WTC11 (cell line): ENCODE measurements around the gene FREM2.

Experiments used
- ATF3 ChIP-seq: sonication (generic); formaldehyde crosslinking; conservative IDR thresholded peaks from 2 replicates; pipeline ENCODE4 v1.8.1; 2022; ENCODE audit warnings: mild to moderate bottlenecking, missing genetic modification reagents
- CTCF ChIP-seq: fragments of 200-600 bp; IDR thresholded peaks from 2 replicates; pipeline ENCODE4 v1.8.0; 2022; ENCODE audit warnings: antibody characterized with exemption
- ETV6 ChIP-seq: sonication (generic); formaldehyde crosslinking; IDR thresholded peaks from 2 replicates; pipeline ENCODE4 v1.8.1; 2022; ENCODE audit warnings: mild to moderate bottlenecking, missing genetic modification reagents
- GABPB1 ChIP-seq: sonication (generic); formaldehyde crosslinking; IDR thresholded peaks from 2 replicates; pipeline ENCODE4 v1.8.1; 2023; ENCODE audit warnings: mild to moderate bottlenecking, missing genetic modification reagents
- SMAD3 ChIP-seq: sonication (generic); formaldehyde crosslinking; IDR thresholded peaks from 2 replicates; pipeline ENCODE4 v1.8.0; 2022; ENCODE audit warnings: missing genetic modification reagents, mild to moderate bottlenecking, borderline replicate concordance
- SMAD4 ChIP-seq: sonication (generic); formaldehyde crosslinking; IDR thresholded peaks from 2 replicates; pipeline ENCODE4 v1.8.0; 2022; ENCODE audit warnings: mild to moderate bottlenecking, missing genetic modification reagents
- TF ChIP-seq, protein P1 (sequence below): sonication (generic); formaldehyde crosslinking; IDR thresholded peaks from 2 replicates; pipeline ENCODE4 v1.8.0; 2022; ENCODE audit warnings: mild to moderate bottlenecking, missing genetic modification reagents
- TF ChIP-seq, protein P2 (sequence below): sonication (generic); formaldehyde crosslinking; IDR thresholded peaks from 2 replicates; pipeline ENCODE4 v1.8.1; 2023; ENCODE audit warnings: mild to moderate bottlenecking, missing genetic modification reagents, moderate library complexity
- TF ChIP-seq, protein P3 (sequence below): sonication (generic); formaldehyde crosslinking; IDR thresholded peaks from 2 replicates; pipeline ENCODE4 v1.8.1; 2022; ENCODE audit warnings: low read depth, mild to moderate bottlenecking, moderate library complexity, missing genetic modification reagents, borderline replicate concordance
- TF ChIP-seq, protein P4 (sequence below): sonication (generic); formaldehyde crosslinking; IDR thresholded peaks from 2 replicates; pipeline ENCODE4 v1.8.1; 2023; ENCODE audit warnings: mild to moderate bottlenecking, missing genetic modification reagents, moderate library complexity

DNA sequence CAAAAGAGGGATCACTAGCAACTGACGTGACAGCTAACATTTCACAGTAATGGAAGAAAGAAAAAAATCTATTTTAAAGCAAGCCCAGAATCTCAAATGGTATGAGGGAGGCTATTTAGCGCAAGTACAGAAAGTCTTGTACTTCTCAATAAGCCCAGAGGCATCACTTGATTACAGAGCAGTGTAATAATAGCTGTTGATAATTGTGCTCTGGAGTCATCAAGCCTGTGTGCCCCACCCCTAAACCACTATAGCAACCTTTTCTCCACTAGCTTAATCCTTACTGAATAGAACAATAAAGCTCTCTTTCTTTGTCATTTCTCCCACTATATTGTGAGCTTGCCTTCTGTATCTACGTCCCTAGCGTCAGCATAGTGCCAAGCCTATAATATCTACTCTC is 56.6 kb downstream of the FREM2 start:
- TF ChIP-seq GABPB1 (CRISPR knock-in tag) (no peak), CTCF (no peak), ETV6 (CRISPR knock-in tag) (no peak), SMAD3 (no peak), ATF3 (CRISPR knock-in tag) (no peak), SMAD4 (CRISPR knock-in tag) (no peak)
- TF ChIP-seq, protein P1, sequence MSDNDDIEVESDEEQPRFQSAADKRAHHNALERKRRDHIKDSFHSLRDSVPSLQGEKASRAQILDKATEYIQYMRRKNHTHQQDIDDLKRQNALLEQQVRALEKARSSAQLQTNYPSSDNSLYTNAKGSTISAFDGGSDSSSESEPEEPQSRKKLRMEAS (CRISPR knock-in tag), result no peak
- TF ChIP-seq, protein P2, sequence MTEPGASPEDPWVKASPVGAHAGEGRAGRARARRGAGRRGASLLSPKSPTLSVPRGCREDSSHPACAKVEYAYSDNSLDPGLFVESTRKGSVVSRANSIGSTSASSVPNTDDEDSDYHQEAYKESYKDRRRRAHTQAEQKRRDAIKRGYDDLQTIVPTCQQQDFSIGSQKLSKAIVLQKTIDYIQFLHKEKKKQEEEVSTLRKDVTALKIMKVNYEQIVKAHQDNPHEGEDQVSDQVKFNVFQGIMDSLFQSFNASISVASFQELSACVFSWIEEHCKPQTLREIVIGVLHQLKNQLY, result no peak
- TF ChIP-seq, protein P3, sequence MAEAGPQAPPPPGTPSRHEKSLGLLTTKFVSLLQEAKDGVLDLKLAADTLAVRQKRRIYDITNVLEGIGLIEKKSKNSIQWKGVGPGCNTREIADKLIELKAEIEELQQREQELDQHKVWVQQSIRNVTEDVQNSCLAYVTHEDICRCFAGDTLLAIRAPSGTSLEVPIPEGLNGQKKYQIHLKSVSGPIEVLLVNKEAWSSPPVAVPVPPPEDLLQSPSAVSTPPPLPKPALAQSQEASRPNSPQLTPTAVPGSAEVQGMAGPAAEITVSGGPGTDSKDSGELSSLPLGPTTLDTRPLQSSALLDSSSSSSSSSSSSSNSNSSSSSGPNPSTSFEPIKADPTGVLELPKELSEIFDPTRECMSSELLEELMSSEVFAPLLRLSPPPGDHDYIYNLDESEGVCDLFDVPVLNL (CRISPR knock-in tag), result no peak
- TF ChIP-seq, protein P4, sequence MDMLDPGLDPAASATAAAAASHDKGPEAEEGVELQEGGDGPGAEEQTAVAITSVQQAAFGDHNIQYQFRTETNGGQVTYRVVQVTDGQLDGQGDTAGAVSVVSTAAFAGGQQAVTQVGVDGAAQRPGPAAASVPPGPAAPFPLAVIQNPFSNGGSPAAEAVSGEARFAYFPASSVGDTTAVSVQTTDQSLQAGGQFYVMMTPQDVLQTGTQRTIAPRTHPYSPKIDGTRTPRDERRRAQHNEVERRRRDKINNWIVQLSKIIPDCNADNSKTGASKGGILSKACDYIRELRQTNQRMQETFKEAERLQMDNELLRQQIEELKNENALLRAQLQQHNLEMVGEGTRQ (CRISPR knock-in tag), result no peak
